GM18951 (cell line): ENCODE measurements around the gene ANXA9.

Source experiments
- POLR2A ChIP-seq: IDR thresholded peaks from 4 replicates; pipeline ENCODE4 v1.6.1; 2011; ENCODE audit warnings: mild to moderate bottlenecking; ENCODE audit not compliant: insufficient read length, insufficient read depth; ENCODE audit errors: extremely low read depth
- in situ Hi-C: fragments of 300-500 bp; cut with MboI; formaldehyde crosslinking; loops from one replicate; pipeline ENCODE4 v1.12.0; 2022; ENCODE audit warnings: low sequenced_read_pairs, mixed read lengths, inconsistent platforms; ENCODE audit not compliant: unreplicated experiment

ANXA9 gene, protein sequence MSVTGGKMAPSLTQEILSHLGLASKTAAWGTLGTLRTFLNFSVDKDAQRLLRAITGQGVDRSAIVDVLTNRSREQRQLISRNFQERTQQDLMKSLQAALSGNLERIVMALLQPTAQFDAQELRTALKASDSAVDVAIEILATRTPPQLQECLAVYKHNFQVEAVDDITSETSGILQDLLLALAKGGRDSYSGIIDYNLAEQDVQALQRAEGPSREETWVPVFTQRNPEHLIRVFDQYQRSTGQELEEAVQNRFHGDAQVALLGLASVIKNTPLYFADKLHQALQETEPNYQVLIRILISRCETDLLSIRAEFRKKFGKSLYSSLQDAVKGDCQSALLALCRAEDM

DNA sequence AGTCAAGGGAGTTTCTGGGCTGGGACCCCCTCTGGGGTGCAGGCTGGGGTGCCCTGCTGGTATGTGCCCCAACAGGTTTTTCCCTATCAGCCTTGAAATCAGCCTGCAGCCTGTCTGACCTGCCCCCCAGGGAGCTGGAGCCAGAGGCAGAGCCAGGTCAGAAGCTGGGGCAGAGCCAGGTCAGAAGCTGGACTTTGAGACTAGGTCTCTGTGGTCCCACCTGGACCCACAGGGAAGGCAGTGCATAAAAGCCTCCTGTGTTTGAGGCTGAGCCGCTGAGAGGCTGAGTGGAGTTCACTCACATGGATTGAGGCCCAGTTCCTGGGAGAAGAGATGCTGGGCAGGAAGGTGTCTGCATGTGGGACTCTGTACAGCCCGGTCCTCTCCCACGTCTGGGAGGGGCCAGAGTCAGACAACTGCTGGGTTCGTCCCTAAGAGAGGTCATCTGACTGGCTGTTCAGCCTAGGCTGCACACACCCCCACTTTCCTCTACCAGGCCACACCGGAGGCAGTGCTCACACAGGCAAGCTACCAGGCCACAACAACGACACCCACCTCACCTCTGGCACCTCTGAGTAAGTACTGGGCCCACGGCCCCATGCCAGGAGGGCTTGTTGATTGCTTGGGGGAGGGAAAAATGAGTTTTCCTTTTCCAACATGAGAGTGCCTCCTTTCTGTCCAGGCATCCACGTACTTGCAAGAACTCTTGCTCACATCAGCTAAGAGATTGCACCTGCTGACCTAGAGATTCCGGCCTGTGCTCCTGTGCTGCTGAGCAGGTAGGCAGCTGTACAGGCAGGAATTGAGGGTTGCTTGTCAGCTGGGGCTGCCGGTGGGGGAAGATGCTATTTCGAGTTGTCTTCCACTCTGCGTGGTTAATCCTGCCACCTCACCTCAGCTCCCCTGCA lies at the start of gene ANXA9:
TSS of gene ANXA9 (plus strand) at position 488 of the 908 bp plus-strand sequence. CDS start 814 bp downstream, outside the sequence.
- in situ Hi-C loops: no loop called here
- no peak for TF ChIP-seq POLR2A

DNA sequence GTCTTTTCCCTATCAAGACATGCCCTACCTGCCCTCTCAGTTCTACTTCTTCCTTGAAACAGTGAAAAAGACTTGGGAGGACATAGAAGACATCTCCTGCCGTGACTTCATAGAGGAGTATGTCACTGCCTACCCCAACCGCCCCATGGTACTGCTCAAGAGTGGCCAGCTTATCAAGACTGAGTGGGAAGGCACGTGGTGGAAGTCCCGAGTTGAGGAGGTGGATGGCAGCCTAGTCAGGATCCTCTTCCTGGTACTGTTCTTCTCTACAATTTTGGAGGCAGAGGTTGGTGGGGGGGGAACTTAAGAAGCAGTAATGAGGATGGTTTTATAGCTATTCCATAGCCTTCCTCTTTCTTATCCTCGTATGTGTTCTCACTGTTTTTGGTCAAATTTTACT lies 37.2 kb upstream of the ANXA9 start:
- TF ChIP-seq POLR2A: no peak
- in situ Hi-C loops: no loop called here

DNA sequence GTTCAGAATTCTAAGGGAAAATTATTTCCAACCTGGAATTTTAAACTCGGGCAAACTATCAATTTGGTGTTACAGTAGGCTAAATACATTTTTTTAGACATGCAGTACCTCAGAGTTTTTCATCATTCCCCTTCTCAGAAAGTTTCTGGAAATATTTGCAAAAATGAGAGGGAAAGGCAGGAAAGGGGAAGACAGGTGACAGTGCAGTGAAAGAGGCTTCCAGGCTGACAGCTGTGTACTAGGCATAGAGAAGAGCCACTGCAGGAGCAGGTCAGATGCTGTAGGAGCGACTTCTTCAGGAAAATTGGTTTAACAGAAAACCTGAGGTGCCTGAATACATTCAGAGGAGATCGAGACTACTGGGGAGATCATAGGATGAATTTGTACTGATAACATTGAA lies 27.4 kb upstream of the ANXA9 start:
- in situ Hi-C loops: no loop called here
- TF ChIP-seq POLR2A: no peak

DNA sequence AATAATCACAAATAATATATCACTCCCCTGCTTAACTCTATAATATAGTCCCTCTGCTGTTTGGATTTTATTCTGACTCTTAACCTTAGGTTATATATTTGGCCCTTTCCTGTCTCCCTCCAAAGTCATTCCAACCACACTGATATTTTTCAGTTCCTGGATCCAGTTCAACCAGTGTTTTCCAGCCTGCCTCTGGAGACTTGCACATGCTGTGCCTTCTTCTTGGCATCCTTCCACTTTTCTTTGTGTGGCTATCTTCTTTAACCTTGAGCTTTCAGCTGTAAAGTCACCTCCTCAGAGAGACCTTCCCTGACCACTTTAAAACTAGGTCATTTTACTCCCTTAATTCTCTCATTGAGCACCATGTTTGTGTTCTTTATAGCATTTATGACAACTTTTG lies 26.8 kb upstream of the ANXA9 start:
- no peak for TF ChIP-seq POLR2A
- in situ Hi-C loops: no loop called here

DNA sequence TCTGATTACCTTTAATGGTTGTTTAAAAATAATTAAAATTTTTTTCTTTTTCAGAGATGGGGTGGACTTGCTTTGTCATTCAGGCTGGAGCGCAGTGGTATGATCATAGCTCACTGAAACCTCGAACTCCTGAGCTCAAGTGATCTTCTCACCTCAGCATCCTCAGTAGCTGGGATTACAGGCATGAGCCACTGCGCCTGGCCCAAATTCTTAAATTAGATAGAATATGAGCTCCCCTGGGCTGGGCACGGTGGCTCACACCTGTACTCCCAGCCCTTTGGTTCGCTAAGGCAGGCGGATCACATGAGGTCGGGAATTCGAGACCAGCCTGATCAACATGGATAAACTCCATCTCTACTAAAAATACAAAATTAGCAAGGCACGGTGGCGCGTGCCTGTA lies 24.4 kb upstream of the ANXA9 start:
- TF ChIP-seq POLR2A: no peak
- in situ Hi-C loops: no loop called here

DNA sequence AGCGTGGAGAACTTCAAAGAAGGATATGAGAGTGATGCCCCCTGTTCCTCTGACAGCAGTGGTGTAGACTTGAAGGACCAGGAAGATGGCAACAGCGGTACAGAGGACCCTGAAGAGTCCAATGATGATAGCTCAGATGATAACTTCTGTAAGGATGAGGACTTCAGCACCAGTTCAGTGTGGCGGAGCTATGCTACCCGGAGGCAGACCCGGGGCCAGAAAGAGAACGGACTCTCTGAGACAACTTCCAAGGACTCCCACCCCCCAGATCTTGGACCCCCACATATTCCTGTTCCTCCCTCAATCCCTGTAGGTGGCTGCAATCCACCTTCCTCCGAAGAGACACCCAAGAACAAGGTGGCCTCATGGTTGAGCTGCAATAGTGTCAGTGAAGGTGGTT lies 21.4 kb upstream of the ANXA9 start:
- in situ Hi-C loops: no loop called here
- no peak for TF ChIP-seq POLR2A

DNA sequence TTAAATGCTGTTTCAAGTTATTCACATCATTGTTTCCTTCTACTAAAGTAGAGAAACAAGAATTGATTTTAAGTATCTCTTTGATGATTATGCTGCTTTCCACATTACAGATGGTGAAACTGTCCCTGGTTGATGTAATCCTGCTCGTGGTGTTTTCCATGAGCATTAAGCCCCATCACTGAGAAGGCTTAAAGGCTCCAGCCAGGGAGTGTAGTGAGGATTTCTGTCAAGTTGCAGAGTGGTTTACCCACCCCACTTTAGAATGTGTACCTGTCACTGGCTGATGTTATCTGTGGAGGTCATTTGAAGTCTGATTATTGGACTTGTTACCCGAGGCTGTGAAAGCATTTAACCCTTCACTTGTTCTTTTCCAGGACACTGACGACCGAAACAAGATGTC lies 20.3 kb upstream of the ANXA9 start:
- no peak for TF ChIP-seq POLR2A
- in situ Hi-C loops: no loop called here

DNA sequence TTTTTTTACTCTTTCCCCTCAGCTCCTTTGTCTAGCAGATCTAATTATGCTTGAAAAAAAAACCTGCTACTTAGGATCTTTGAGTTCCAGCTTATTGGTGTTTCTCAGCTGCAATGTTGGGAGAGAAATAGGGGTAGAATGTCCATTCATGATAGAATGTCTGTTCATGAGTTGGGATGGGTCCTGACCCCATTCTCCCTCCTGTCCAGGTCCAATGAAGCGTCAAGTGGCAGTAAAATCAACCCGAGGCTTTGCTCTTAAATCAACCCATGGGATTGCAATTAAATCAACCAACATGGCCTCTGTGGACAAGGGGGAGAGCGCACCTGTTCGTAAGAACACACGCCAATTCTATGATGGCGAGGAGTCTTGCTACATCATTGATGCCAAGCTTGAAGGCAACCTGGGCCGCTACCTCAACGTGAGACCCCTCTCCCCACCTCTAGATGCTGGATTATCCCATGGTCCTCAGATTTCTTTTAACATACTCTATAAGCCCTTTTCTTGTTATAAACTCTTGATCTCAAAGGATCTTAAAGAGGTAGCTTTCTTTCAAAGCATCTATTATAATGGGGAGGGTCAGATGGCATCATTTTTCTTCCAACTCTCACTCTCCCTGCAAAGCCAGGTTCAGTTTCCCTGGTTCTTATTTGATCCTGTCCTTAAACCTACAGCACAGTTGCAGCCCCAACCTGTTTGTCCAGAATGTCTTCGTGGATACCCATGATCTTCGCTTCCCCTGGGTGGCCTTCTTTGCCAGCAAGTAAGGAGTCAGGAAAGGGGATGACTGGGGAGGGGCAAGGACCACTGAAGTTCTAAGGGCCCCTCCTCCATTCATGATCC lies 18.6 kb upstream of the ANXA9 start:
- no peak for TF ChIP-seq POLR2A
- in situ Hi-C loops: no loop called here

DNA sequence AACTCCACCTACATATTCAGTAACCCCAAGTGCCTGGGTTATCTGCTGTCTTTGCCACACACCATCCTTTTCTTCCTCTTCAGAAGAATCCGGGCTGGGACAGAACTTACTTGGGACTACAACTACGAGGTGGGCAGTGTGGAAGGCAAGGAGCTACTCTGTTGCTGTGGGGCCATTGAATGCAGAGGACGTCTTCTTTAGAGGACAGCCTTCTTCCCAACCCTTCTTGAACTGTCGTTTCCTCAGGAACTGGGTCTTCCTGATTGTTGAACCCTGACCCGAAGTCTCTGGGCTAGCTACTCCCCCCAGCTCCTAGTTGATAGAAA lies 18.0 kb upstream of the ANXA9 start:
- TF ChIP-seq POLR2A: no peak
- in situ Hi-C loops: no loop called here

DNA sequence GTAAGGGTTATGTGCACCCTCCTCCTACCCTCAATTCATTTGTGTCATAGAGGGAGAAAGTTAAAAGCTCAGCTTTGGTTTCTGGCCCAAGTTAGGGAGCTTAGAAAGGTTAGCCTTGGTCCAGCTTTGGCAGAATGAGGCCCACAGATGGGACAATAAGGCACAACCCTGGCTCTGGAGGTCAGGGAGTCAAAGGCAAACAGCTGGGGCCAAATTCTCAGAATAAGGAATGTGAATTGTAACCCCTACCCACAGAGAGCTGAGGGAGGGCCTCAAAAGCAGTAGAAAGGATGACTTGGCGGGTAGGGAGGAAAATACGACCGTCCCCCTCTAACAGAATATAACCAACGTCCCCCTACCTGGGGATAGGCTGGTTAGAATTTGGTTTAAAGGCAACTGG lies 16.5 kb upstream of the ANXA9 start:
- in situ Hi-C loops: no loop called here
- TF ChIP-seq POLR2A: no peak

DNA sequence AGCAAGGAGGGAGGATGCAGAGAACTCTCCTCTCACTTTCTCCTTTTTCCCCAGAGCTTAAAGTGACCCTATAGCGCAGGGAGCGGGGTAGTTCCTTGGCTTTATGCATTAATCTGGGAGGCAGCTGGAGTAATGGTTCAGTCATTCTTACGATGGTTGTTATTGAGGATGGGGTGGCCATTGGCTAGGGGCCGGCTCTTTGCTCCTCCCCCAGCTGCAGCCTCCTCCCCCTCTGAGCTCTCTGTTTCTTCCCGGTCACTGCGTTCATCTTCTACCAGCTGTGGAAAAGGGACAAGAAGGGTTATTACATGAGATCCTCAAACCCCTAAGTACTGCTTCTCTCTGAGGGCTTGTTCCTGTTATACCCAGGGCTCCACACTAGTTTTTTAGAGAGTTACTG lies 16.1 kb upstream of the ANXA9 start:
- in situ Hi-C loops: no loop called here
- TF ChIP-seq POLR2A: no peak

DNA sequence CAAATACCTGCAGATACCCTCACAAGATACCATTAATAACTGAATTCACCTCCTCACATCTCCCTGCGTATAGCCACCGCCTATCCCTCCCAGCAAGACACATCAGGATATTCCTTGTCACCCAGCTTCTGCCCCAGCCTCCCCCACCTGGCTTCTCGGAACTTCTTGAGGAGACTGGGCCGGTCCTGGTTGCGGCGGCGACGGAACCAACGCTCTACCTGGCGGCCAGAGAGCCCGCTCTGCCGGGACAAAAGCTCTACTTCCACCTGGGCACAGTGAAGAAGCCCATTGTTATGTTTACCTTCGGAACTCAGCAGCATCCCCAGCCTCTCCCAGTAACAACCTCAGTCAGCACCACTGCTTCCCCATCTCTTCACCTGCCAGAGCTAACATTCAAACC lies 14.2 kb upstream of the ANXA9 start:
- peak; percentile 16 for TF ChIP-seq POLR2A
- in situ Hi-C loops: no loop called here

DNA sequence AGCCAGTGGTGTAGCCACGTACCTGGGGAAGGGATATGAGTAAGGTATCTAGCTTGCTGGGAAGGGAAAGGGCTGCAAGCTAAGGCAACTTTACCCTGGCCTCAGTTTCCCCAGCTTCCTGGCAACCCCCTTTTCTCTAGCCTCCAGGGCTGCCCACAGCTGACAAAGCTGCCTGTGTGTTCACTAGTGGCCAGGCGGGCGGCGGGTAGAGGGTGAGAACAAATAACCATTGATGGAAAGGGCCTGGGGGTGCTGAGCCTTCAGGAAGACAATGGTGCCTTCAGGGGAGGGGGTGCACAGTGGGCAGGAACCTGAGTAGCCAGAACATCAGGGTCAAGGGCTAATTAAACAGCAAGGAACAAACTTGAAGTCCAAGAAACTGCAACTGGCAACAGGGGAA lies 13.6 kb upstream of the ANXA9 start:
- in situ Hi-C loops: no loop called here
- no peak for TF ChIP-seq POLR2A
